GM20000 (cell line): ENCODE data around the gene MAGEL2.
"Not testable (repeated sequence)": the region's sequence is repeated elsewhere in the genome, so short reads cannot be mapped to it uniquely, and the experiment has no call there.

Experiments used
- DNase-seq: peaks from one replicate; pipeline ENCODE4 v3.0.0; 2012; ENCODE audit warnings: low spot score
- TF ChIP-seq, protein P1 (sequence below): IDR thresholded peaks from 2 replicates; pipeline ENCODE4 v1.5.1; 2012; ENCODE audit warnings: mild to moderate bottlenecking, control low read depth; ENCODE audit errors: extremely low read depth, missing control alignments

Gene MAGEL2

DNA sequence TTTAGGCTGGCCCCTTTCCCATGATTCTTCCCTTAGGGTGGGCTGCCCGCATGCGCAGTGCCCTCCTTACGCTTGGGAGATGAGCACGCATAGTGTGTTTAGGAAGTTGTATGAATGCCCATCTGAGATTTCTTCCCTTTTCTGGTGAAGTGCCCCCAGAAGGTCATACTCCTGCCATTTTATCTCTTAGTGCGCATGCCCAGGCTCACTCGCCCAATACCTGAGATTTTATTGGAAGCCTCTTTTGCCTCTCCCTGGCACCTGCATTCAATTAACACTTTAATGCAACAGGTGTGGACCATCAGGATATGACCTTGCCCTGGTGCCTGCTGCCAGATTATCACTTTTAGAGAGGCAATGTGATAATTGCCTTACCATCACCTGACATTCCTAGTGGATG is 45.5 kb downstream of the MAGEL2 start:
- DNase-seq = no peak
- TF ChIP-seq, protein P1, sequence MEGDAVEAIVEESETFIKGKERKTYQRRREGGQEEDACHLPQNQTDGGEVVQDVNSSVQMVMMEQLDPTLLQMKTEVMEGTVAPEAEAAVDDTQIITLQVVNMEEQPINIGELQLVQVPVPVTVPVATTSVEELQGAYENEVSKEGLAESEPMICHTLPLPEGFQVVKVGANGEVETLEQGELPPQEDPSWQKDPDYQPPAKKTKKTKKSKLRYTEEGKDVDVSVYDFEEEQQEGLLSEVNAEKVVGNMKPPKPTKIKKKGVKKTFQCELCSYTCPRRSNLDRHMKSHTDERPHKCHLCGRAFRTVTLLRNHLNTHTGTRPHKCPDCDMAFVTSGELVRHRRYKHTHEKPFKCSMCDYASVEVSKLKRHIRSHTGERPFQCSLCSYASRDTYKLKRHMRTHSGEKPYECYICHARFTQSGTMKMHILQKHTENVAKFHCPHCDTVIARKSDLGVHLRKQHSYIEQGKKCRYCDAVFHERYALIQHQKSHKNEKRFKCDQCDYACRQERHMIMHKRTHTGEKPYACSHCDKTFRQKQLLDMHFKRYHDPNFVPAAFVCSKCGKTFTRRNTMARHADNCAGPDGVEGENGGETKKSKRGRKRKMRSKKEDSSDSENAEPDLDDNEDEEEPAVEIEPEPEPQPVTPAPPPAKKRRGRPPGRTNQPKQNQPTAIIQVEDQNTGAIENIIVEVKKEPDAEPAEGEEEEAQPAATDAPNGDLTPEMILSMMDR = no peak

DNA sequence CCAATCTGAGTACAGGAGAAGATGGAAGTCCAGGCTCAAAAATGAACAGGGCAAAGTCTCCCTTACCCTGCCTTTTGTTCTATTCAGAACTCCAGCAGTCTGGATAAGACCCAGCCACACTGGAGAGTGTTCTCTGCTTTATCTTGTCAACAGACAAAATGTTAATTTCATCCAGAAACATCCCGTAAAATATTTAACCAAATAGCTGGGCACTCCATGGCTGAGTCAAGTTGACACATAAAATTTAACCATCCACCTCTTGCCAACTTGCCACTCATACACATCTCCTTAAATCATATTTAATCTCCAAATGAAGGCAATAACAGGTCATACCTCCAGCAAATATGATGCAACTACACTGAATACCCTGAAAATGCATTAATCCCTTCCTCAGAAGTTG is 48.6 kb downstream of the MAGEL2 start:
- DNase-seq = no peak
- TF ChIP-seq, protein P1 = no peak

DNA sequence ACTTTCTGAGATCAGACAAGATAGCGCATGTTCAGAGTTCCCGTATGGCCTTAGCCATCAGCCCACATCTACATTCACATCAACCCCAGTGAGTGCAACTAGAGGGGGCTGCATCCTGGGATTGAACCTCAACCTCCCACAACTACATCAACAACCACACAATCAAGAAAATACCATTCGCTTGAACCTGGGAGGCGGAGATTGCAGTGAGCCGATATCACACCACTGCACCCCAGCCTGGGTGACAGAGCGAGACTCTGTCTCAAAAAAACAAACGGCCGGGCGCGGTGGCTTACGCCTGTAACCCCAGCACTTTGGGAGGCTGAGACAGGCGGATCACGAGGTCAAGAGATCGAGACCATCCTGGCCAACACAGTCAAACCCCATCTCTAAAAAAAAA is 50.4 kb downstream of the MAGEL2 start:
- not testable (repeated sequence) for DNase-seq

DNA sequence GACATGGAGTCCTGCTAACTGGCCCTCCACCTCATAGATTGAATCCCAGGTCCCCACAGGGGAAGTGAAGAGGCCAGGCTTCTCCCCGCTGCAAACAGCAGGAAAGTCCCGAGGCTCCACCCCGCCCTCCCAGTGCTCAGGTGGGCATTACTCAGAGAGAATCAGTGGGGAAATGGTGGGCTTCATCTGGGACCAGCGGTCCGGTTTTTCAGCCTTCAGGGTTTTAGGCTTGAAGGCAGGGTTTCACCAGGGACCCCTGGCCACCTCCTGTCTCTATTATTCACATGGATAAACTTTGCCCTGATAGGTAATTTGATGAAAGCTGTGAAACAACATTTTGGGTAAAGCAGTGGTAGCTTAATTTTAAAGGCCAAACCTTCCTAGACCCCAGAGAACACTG is 50.9 kb downstream of the MAGEL2 start:
- no peak for DNase-seq
- TF ChIP-seq, protein P1 = no peak

DNA sequence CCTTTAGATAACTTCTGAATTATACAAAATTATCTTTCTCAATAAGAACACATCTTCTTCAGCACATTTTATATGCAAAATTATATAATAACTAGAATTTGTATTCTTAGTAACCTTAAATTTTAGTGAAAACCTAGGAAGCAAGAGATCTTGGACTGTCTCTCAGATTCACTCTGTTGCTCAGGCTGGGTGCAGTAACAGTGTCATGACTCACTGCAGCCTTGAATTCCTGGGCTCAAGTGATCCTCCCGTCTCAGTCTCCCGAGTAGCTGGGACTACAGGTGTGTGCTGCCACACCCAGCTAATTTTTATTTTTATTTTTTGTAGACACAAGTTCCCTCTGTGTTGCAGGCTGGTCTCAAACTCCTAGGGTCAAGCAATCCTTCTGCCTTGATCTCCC is 52.3 kb downstream of the MAGEL2 start:
- no peak for DNase-seq
- TF ChIP-seq, protein P1 = no peak

DNA sequence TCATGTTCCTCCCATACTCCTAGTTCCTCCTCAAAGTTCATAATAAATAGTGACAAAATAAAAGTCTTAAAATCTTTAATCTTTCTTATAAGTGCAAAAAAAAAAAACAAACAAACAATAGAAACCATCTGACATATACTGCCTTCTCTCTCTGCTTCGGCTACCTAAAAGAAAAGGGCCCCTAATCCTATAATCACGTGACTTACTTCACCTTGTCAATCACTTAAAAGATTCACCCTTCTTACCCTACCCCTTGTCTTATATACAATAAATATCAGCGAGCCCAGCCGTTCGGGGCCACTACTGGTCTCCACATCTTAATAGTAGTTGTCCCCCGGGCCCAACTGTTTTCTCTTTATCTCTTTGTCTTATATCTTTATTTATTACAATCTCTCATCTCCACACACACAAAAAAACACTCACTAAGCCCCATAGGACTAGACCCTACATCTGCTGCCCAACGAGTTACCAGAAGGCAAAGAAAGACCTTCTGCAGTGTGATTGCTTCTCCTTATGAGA is 53.4 kb downstream of the MAGEL2 start:
- no peak for DNase-seq
- TF ChIP-seq, protein P1 = no peak
